HEK293 (cell line): ENCODE measurements around the gene ADAM19.
A peak's percentile ranks its signal among the peaks of the same experiment; 100 is the strongest.

Source experiments
- GFI1B ChIP-seq: fragments of 450-650 bp; formaldehyde crosslinking; IDR thresholded peaks from 2 replicates; pipeline ENCODE4 v1.5.1; 2016; ENCODE audit warnings: missing biosample characterization, missing genetic modification characterization
- KLF17 ChIP-seq: fragments of 450-650 bp; formaldehyde crosslinking; IDR thresholded peaks from 2 replicates; pipeline ENCODE4 v1.5.1; 2016; ENCODE audit warnings: missing biosample characterization, missing genetic modification characterization
- KLF8 ChIP-seq: fragments of 450-650 bp; formaldehyde crosslinking; IDR thresholded peaks from 2 replicates; pipeline ENCODE4 v1.5.1; 2016; ENCODE audit warnings: missing biosample characterization, missing genetic modification characterization
- REPIN1 ChIP-seq: fragments of 450-650 bp; formaldehyde crosslinking; IDR thresholded peaks from 2 replicates; pipeline ENCODE4 v1.5.1; 2017; ENCODE audit warnings: missing biosample characterization, missing genetic modification characterization, low read depth
- YY1 ChIP-seq: fragments of 450-650 bp; formaldehyde crosslinking; IDR thresholded peaks from 2 replicates; pipeline ENCODE4 v1.5.1; 2018; ENCODE audit warnings: missing biosample characterization, missing genetic modification characterization
- ZBTB8A ChIP-seq: fragments of 450-650 bp; formaldehyde crosslinking; IDR thresholded peaks from 2 replicates; pipeline ENCODE4 v1.5.1; 2016; ENCODE audit warnings: missing biosample characterization, missing genetic modification characterization
- ZNF112 ChIP-seq: fragments of 450-650 bp; formaldehyde crosslinking; IDR thresholded peaks from 2 replicates; pipeline ENCODE4 v1.5.0; 2017; ENCODE audit warnings: missing biosample characterization, missing genetic modification characterization
- ZNF19 ChIP-seq: fragments of 450-650 bp; formaldehyde crosslinking; IDR thresholded peaks from 2 replicates; pipeline ENCODE4; 2016; ENCODE audit warnings: missing biosample characterization, missing genetic modification characterization, low read depth
- ZNF214 ChIP-seq: fragments of 450-650 bp; formaldehyde crosslinking; IDR thresholded peaks from 2 replicates; pipeline ENCODE4 v1.5.1; 2017; ENCODE audit warnings: missing biosample characterization, mild to moderate bottlenecking, missing genetic modification characterization, borderline replicate concordance
- ZNF223 ChIP-seq: fragments of 450-650 bp; formaldehyde crosslinking; IDR thresholded peaks from 2 replicates; pipeline ENCODE4 v1.5.1; 2016; ENCODE audit warnings: missing biosample characterization, missing genetic modification characterization
- ZNF266 ChIP-seq: fragments of 450-650 bp; formaldehyde crosslinking; IDR thresholded peaks from 2 replicates; pipeline ENCODE4 v1.5.1; 2016; ENCODE audit warnings: missing biosample characterization, missing genetic modification characterization, low read depth
- ZNF354C ChIP-seq: fragments of 450-650 bp; formaldehyde crosslinking; IDR thresholded peaks from 2 replicates; pipeline ENCODE4 v1.5.1; 2016; ENCODE audit warnings: missing biosample characterization, missing genetic modification characterization, low read depth, borderline replicate concordance
- ZNF366 ChIP-seq: fragments of 450-650 bp; formaldehyde crosslinking; conservative IDR thresholded peaks from 2 replicates; pipeline ENCODE4 v1.5.1; 2016; ENCODE audit warnings: missing biosample characterization, missing genetic modification characterization
- ZNF514 ChIP-seq: fragments of 450-650 bp; formaldehyde crosslinking; IDR thresholded peaks from 2 replicates; pipeline ENCODE4 v1.5.1; 2016; ENCODE audit warnings: missing biosample characterization, missing genetic modification characterization
- ZNF529 ChIP-seq: fragments of 450-650 bp; formaldehyde crosslinking; IDR thresholded peaks from 2 replicates; pipeline ENCODE4 v1.5.1; 2017; ENCODE audit warnings: missing genetic modification characterization, missing biosample characterization; ENCODE audit not compliant: insufficient replicate concordance
- ZNF549 ChIP-seq: fragments of 450-650 bp; IDR thresholded peaks from 2 replicates; pipeline ENCODE4 v1.5.1; 2018; ENCODE audit warnings: missing biosample characterization, missing genetic modification characterization, mild to moderate bottlenecking, inconsistent platforms, moderate library complexity
- ZNF561 ChIP-seq: fragments of 450-650 bp; IDR thresholded peaks from 2 replicates; pipeline ENCODE4 v1.5.1; 2018; ENCODE audit warnings: missing biosample characterization, missing genetic modification characterization, borderline replicate concordance
- ZNF596 ChIP-seq: fragments of 450-650 bp; IDR thresholded peaks from 2 replicates; pipeline ENCODE4 v1.5.0; 2018; ENCODE audit warnings: missing biosample characterization, mild to moderate bottlenecking, missing genetic modification characterization, moderate library complexity
- ZNF747 ChIP-seq: fragments of 450-650 bp; formaldehyde crosslinking; IDR thresholded peaks from 2 replicates; pipeline ENCODE4 v1.5.1; 2016; ENCODE audit warnings: missing biosample characterization, missing genetic modification characterization
- ZNF777 ChIP-seq: fragments of 450-650 bp; formaldehyde crosslinking; IDR thresholded peaks from 2 replicates; pipeline ENCODE4 v1.5.1; 2017; ENCODE audit warnings: missing biosample characterization, missing genetic modification characterization, borderline replicate concordance
- ZSCAN30 ChIP-seq: fragments of 450-650 bp; IDR thresholded peaks from 2 replicates; pipeline ENCODE4 v1.5.1; 2018; ENCODE audit warnings: missing biosample characterization, mild to moderate bottlenecking, missing genetic modification characterization, moderate library complexity
- ZXDB ChIP-seq: fragments of 450-650 bp; formaldehyde crosslinking; IDR thresholded peaks from 2 replicates; pipeline ENCODE4 v1.5.1; 2016; ENCODE audit warnings: missing biosample characterization, missing genetic modification characterization
- TF ChIP-seq, protein P1 (sequence below): fragments of 450-650 bp; IDR thresholded peaks from 2 replicates; pipeline ENCODE4 v1.5.1; 2018; ENCODE audit warnings: missing biosample characterization, missing genetic modification characterization
- TF ChIP-seq, protein P2 (sequence below): fragments of 450-650 bp; formaldehyde crosslinking; IDR thresholded peaks from 2 replicates; pipeline ENCODE4 v1.5.1; 2016; ENCODE audit warnings: missing biosample characterization, missing genetic modification characterization, low read depth
- TF ChIP-seq, protein P3 (sequence below): fragments of 450-650 bp; formaldehyde crosslinking; IDR thresholded peaks from 2 replicates; pipeline ENCODE4 v1.5.1; 2017; ENCODE audit warnings: missing biosample characterization, missing genetic modification characterization

Gene ADAM19

GRCh38 chr5:157464519-157465171, 110.9 kb downstream of the ADAM19 start (continued):
- TF ChIP-seq ZNF354C (tag by site-specific recombination) = no peak
- TF ChIP-seq ZNF561 (tag by site-specific recombination) = no peak
- no peak for TF ChIP-seq ZNF777 (tag by site-specific recombination)
- no peak for TF ChIP-seq KLF8 (tag by site-specific recombination)
- TF ChIP-seq ZNF19 (tag by site-specific recombination) = no peak
- TF ChIP-seq, protein P1, sequence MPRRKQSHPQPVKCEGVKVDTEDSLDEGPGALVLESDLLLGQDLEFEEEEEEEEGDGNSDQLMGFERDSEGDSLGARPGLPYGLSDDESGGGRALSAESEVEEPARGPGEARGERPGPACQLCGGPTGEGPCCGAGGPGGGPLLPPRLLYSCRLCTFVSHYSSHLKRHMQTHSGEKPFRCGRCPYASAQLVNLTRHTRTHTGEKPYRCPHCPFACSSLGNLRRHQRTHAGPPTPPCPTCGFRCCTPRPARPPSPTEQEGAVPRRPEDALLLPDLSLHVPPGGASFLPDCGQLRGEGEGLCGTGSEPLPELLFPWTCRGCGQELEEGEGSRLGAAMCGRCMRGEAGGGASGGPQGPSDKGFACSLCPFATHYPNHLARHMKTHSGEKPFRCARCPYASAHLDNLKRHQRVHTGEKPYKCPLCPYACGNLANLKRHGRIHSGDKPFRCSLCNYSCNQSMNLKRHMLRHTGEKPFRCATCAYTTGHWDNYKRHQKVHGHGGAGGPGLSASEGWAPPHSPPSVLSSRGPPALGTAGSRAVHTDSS = peak; percentile 53
- no peak for TF ChIP-seq ZNF529 (tag by site-specific recombination)
- TF ChIP-seq ZNF266 (tag by site-specific recombination) = no peak
- TF ChIP-seq ZBTB8A (tag by site-specific recombination) = no peak
- no peak for TF ChIP-seq ZNF223 (tag by site-specific recombination)
- no peak for TF ChIP-seq YY1
- peak; percentile 73 for TF ChIP-seq KLF17
- TF ChIP-seq ZNF214 (tag by site-specific recombination) = no peak
- no peak for TF ChIP-seq REPIN1 (tag by site-specific recombination)
- no peak for TF ChIP-seq ZNF596
- TF ChIP-seq ZNF112 (tag by site-specific recombination) = no peak
- no peak for TF ChIP-seq ZSCAN30
- no peak for TF ChIP-seq GFI1B (tag by site-specific recombination)
- no peak; the same call in 1 of the 2 replicates for TF ChIP-seq ZXDB (tag by site-specific recombination)
- peak; percentile 62 for TF ChIP-seq ZNF366
- TF ChIP-seq, protein P2, sequence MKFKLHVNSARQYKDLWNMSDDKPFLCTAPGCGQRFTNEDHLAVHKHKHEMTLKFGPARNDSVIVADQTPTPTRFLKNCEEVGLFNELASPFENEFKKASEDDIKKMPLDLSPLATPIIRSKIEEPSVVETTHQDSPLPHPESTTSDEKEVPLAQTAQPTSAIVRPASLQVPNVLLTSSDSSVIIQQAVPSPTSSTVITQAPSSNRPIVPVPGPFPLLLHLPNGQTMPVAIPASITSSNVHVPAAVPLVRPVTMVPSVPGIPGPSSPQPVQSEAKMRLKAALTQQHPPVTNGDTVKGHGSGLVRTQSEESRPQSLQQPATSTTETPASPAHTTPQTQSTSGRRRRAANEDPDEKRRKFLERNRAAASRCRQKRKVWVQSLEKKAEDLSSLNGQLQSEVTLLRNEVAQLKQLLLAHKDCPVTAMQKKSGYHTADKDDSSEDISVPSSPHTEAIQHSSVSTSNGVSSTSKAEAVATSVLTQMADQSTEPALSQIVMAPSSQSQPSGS (tag by site-specific recombination) = 0 out of 2 replicates have a peak, but pooled peaks have one; percentile 21
- TF ChIP-seq ZNF514 (tag by site-specific recombination) = no peak
- TF ChIP-seq ZNF747 (tag by site-specific recombination) = no peak
- TF ChIP-seq, protein P3, sequence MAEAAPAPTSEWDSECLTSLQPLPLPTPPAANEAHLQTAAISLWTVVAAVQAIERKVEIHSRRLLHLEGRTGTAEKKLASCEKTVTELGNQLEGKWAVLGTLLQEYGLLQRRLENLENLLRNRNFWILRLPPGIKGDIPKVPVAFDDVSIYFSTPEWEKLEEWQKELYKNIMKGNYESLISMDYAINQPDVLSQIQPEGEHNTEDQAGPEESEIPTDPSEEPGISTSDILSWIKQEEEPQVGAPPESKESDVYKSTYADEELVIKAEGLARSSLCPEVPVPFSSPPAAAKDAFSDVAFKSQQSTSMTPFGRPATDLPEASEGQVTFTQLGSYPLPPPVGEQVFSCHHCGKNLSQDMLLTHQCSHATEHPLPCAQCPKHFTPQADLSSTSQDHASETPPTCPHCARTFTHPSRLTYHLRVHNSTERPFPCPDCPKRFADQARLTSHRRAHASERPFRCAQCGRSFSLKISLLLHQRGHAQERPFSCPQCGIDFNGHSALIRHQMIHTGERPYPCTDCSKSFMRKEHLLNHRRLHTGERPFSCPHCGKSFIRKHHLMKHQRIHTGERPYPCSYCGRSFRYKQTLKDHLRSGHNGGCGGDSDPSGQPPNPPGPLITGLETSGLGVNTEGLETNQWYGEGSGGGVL (tag by site-specific recombination) = peak; percentile 41; the same call in 1 of the 2 replicates
- no peak for TF ChIP-seq ZNF549 (tag by site-specific recombination)
